ENCODE measurements around the gene ITGB7.

The ITGB7 gene

GRCh38 chr12:53227341-53227740, 20.3 kb upstream of the ITGB7 start:
- no peak overlapping the region for H3K27ac Mint-ChIP-seq (ENCODE audit: low read depth)
- peaks cover 3% of the 10 kb centered on the region for H3K36me3 Mint-ChIP-seq (ENCODE audit: insufficient read depth)
- H3K4me3 Mint-ChIP-seq, result no peak overlapping the region
- no peaks in the 10 kb centered on the region for H3K9me3 Mint-ChIP-seq
- DNase-seq (ENCODE audit: low spot score in 2 of 2) (no peak), ATAC-seq (replicated peaks; ENCODE audit: extremely low read depth, poor library complexity, severe bottlenecking) (no peak)
- no peaks in the 10 kb centered on the region for H3K27me3 Mint-ChIP-seq
- H3K4me1 Mint-ChIP-seq, result peaks cover 66% of the 10 kb centered on the region

- no peak for DNase-seq (ENCODE audit: low spot score in 2 of 2)
- Mint-ChIP-seq H3K27ac (ENCODE audit: low read depth) (no peak overlapping the region), H3K9me3 (no peaks in the 10 kb centered on the region), H3K4me3 (no peak overlapping the region), H3K36me3 (ENCODE audit: insufficient read depth) (peaks cover 2% of the 10 kb centered on the region), H3K27me3 (no peaks in the 10 kb centered on the region), H3K4me1 (peaks cover 69% of the 10 kb centered on the region)
- ATAC-seq (replicated peaks; ENCODE audit: extremely low read depth, poor library complexity, severe bottlenecking), result no peak
Measured at GRCh38 chr12:53226815-53227214, 19.8 kb upstream of the ITGB7 start.

GRCh38 chr12:53225635-53226424, 18.8 kb upstream of the ITGB7 start:
- H3K9me3 Mint-ChIP-seq, result no peaks in the 10 kb centered on the region
- DNase-seq (ENCODE audit: low spot score in 2 of 2) (no peak), ATAC-seq (replicated peaks; ENCODE audit: extremely low read depth, poor library complexity, severe bottlenecking) (no peak)
- H3K36me3 Mint-ChIP-seq (ENCODE audit: insufficient read depth), result peaks cover 2% of the 10 kb centered on the region
- H3K27ac Mint-ChIP-seq (ENCODE audit: low read depth), result peak overlapping the region; percentile 11
- peaks cover 76% of the 10 kb centered on the region for H3K4me1 Mint-ChIP-seq
- no peaks in the 10 kb centered on the region for H3K27me3 Mint-ChIP-seq
- no peak overlapping the region for H3K4me3 Mint-ChIP-seq

- peaks cover 77% of the 10 kb centered on the region for H3K4me1 Mint-ChIP-seq
Measured at GRCh38 chr12:53224897-53225634, 18.0 kb upstream of the ITGB7 start.

GRCh38 chr12:53224061-53224896, 17.2 kb upstream of the ITGB7 start:
- Mint-ChIP-seq H3K9me3 (no peaks in the 10 kb centered on the region), H3K4me1 (peaks cover 75% of the 10 kb centered on the region)
- DNase-seq (ENCODE audit: low spot score in 2 of 2), result no peak

More at GRCh38 chr12:53224897-53225634, 18.0 kb upstream of the ITGB7 start:
- Mint-ChIP-seq H3K27me3 (no peaks in the 10 kb centered on the region), H3K4me3 (peak overlapping the region; percentile 9), H3K27ac (ENCODE audit: low read depth) (peak overlapping the region; percentile 11), H3K36me3 (ENCODE audit: insufficient read depth) (peaks cover 4% of the 10 kb centered on the region), H3K9me3 (no peaks in the 10 kb centered on the region)
- DNase-seq (ENCODE audit: low spot score in 2 of 2) (no peak), ATAC-seq (replicated peaks; ENCODE audit: extremely low read depth, poor library complexity, severe bottlenecking) (no peak)

GRCh38 chr12:53223389-53224060, 16.5 kb upstream of the ITGB7 start:
- H3K4me1 Mint-ChIP-seq, result peaks cover 75% of the 10 kb centered on the region
- H3K9me3 Mint-ChIP-seq, result no peaks in the 10 kb centered on the region
- H3K4me3 Mint-ChIP-seq, result peak overlapping the region; percentile 97
- peaks cover 6% of the 10 kb centered on the region for H3K36me3 Mint-ChIP-seq (ENCODE audit: insufficient read depth)
- peak overlapping the region; percentile 72 for H3K27ac Mint-ChIP-seq (ENCODE audit: low read depth)
- no peak for ATAC-seq (replicated peaks; ENCODE audit: extremely low read depth, poor library complexity, severe bottlenecking)
- no peaks in the 10 kb centered on the region for H3K27me3 Mint-ChIP-seq
- no peak for DNase-seq (ENCODE audit: low spot score in 2 of 2)

More at GRCh38 chr12:53224061-53224896, 17.2 kb upstream of the ITGB7 start:
- peak overlapping the region; percentile 97 for H3K4me3 Mint-ChIP-seq
- H3K27ac Mint-ChIP-seq (ENCODE audit: low read depth), result peak overlapping the region; percentile 72
- no peak for ATAC-seq (replicated peaks; ENCODE audit: extremely low read depth, poor library complexity, severe bottlenecking)
- peaks cover 5% of the 10 kb centered on the region for H3K36me3 Mint-ChIP-seq (ENCODE audit: insufficient read depth)
- no peaks in the 10 kb centered on the region for H3K27me3 Mint-ChIP-seq

- Mint-ChIP-seq H3K36me3 (ENCODE audit: insufficient read depth) (peaks cover 6% of the 10 kb centered on the region), H3K4me1 (peaks cover 78% of the 10 kb centered on the region)
Measured at GRCh38 chr12:53222806-53223261, 15.8 kb upstream of the ITGB7 start.

GRCh38 chr12:53222170-53222721, 15.2 kb upstream of the ITGB7 start:
- H3K4me3 Mint-ChIP-seq, result peak overlapping the region; percentile 97
- H3K36me3 Mint-ChIP-seq (ENCODE audit: insufficient read depth), result peaks cover 6% of the 10 kb centered on the region
- H3K27ac Mint-ChIP-seq (ENCODE audit: low read depth), result peak overlapping the region; percentile 91
- DNase-seq (ENCODE audit: low spot score in 2 of 2), result no peak
- no peaks in the 10 kb centered on the region for H3K27me3 Mint-ChIP-seq
- no peak for ATAC-seq (replicated peaks; ENCODE audit: extremely low read depth, poor library complexity, severe bottlenecking)
- H3K4me1 Mint-ChIP-seq, result peaks cover 83% of the 10 kb centered on the region
- H3K9me3 Mint-ChIP-seq, result no peaks in the 10 kb centered on the region

More at GRCh38 chr12:53222806-53223261, 15.8 kb upstream of the ITGB7 start:
- ATAC-seq (replicated peaks; ENCODE audit: extremely low read depth, poor library complexity, severe bottlenecking), result no peak
- no peak for DNase-seq (ENCODE audit: low spot score in 2 of 2)
- H3K27me3 Mint-ChIP-seq, result no peaks in the 10 kb centered on the region
- H3K4me3 Mint-ChIP-seq, result peak overlapping the region; percentile 97
- peak overlapping the region; percentile 72 for H3K27ac Mint-ChIP-seq (ENCODE audit: low read depth)
- H3K9me3 Mint-ChIP-seq, result no peaks in the 10 kb centered on the region

- H3K36me3 Mint-ChIP-seq (ENCODE audit: insufficient read depth), result peaks cover 6% of the 10 kb centered on the region
- no peaks in the 10 kb centered on the region for H3K9me3 Mint-ChIP-seq
- no peak for ATAC-seq (replicated peaks; ENCODE audit: extremely low read depth, poor library complexity, severe bottlenecking)
- peak overlapping the region; percentile 97 for H3K4me3 Mint-ChIP-seq
- H3K27me3 Mint-ChIP-seq, result no peaks in the 10 kb centered on the region
- H3K4me1 Mint-ChIP-seq, result peaks cover 84% of the 10 kb centered on the region
- no peak for DNase-seq (ENCODE audit: low spot score in 2 of 2)
- peak overlapping the region; percentile 91 for H3K27ac Mint-ChIP-seq (ENCODE audit: low read depth)
Measured at GRCh38 chr12:53221203-53222080, 14.4 kb upstream of the ITGB7 start.

- Mint-ChIP-seq H3K36me3 (ENCODE audit: insufficient read depth) (peaks cover 8% of the 10 kb centered on the region), H3K9me3 (no peaks in the 10 kb centered on the region), H3K27me3 (no peaks in the 10 kb centered on the region), H3K27ac (ENCODE audit: low read depth) (peak overlapping the region; percentile 91), H3K4me1 (peaks cover 91% of the 10 kb centered on the region), H3K4me3 (peak overlapping the region; percentile 97)
- DNase-seq (ENCODE audit: low spot score in 2 of 2) (peak; percentile 51 to 52), ATAC-seq (replicated peaks; ENCODE audit: extremely low read depth, poor library complexity, severe bottlenecking) (peak; percentile 81)
Measured at GRCh38 chr12:53220694-53221202, 13.7 kb upstream of the ITGB7 start.
